HG03045 (cell line): ENCODE data around the gene SMC2.

Experiments used
- ATAC-seq: cut with Tn5 transposase; IDR thresholded peaks from one replicate; pipeline ENCODE4 v1.9.1; 2021; ENCODE audit warnings: mild to moderate bottlenecking, moderate library complexity; ENCODE audit not compliant: unreplicated experiment

SMC2 gene

GRCh38 chr9:104093647-104094533 is at the start of gene SMC2:
SMC2 (plus strand) TSS chr9:104094309; CDS start chr9:104095385, 1,076 bp downstream.
- ATAC-seq, result peak; percentile 95

GRCh38 chr9:104068546-104068945 is 25.6 kb upstream of the SMC2 start:
- no peak for ATAC-seq

GRCh38 chr9:104069288-104069687 is 24.8 kb upstream of the SMC2 start:
- ATAC-seq, result no peak

GRCh38 chr9:104071589-104071988 is 22.5 kb upstream of the SMC2 start:
- no peak for ATAC-seq

GRCh38 chr9:104073098-104073769 is 20.9 kb upstream of the SMC2 start:
- ATAC-seq, result no peak

GRCh38 chr9:104073770-104074133 is 20.4 kb upstream of the SMC2 start:
- no peak for ATAC-seq

- no peak for ATAC-seq
Measured at GRCh38 chr9:104074876-104075275, 19.2 kb upstream of the SMC2 start.

GRCh38 chr9:104075801-104076753 is 18.0 kb upstream of the SMC2 start:
- no peak for ATAC-seq

- no peak for ATAC-seq
Measured at GRCh38 chr9:104078596-104078995, 15.5 kb upstream of the SMC2 start.

GRCh38 chr9:104080983-104081382 is 13.1 kb upstream of the SMC2 start:
- ATAC-seq, result no peak

GRCh38 chr9:104082168-104082567 is 11.9 kb upstream of the SMC2 start:
- ATAC-seq, result no peak

- ATAC-seq, result no peak
Measured at GRCh38 chr9:104085525-104085924, 8.6 kb upstream of the SMC2 start.

GRCh38 chr9:104087894-104088293 is 6.2 kb upstream of the SMC2 start:
- no peak for ATAC-seq

GRCh38 chr9:104088416-104088815 is 5.7 kb upstream of the SMC2 start:
- no peak for ATAC-seq

- ATAC-seq, result no peak
Measured at GRCh38 chr9:104090578-104090977, 3.5 kb upstream of the SMC2 start.

- ATAC-seq, result no peak
Measured at GRCh38 chr9:104091116-104091515, 3.0 kb upstream of the SMC2 start.

GRCh38 chr9:104091708-104092107 is 2.4 kb upstream of the SMC2 start:
- no peak for ATAC-seq

- ATAC-seq, result no peak
Measured at GRCh38 chr9:104092192-104092591, 1.9 kb upstream of the SMC2 start.

- no peak for ATAC-seq
Measured at GRCh38 chr9:104092875-104093600, 1.1 kb upstream of the SMC2 start.

GRCh38 chr9:104094534-104095015 is 466 bp downstream of the SMC2 start:
- peak; percentile 3 for ATAC-seq
